Transverse colon (tissue), 4 donors: Measurements from ENCODE around the gene SLU7. TPM values are rescaled to one million over a fixed set of nuclear protein-coding genes. Genes with fewer than 3 reads are reported as not detected.

Source experiments
- DNase-seq: peaks from one replicate; pipeline ENCODE4 v3.0.0-alpha.2; 2019
- H3K27ac ChIP-seq, 4 donors: fragments of 200-600 bp; sonication (generic); 2 replicates each; pipeline ENCODE4 v1.5.1; 2016 to 2018; ENCODE audit warnings: inconsistent platforms in 4 of 4
- H3K27me3 ChIP-seq: fragments of 200-600 bp; sonication (generic); 2 replicates; pipeline ENCODE4 v1.5.1; 2017; ENCODE audit warnings: inconsistent platforms
- H3K36me3 ChIP-seq, 4 donors: fragments of 200-600 bp; sonication (generic); 2 replicates each; pipeline ENCODE4 v1.5.1; 2017 to 2019; ENCODE audit warnings: inconsistent platforms in 4 of 4
- H3K4me1 ChIP-seq, 4 donors: fragments of 200-600 bp; sonication (generic); 2 replicates each; pipeline ENCODE4 v1.5.1; 2017 to 2020; ENCODE audit warnings: inconsistent platforms in 4 of 4
- H3K4me3 ChIP-seq, 4 donors: fragments of 200-600 bp; sonication (generic); 1 replicate in 1 of 4; 2 replicates in 3 of 4; pipeline versions ENCODE4 v1.5.1 to v1.6.1; 2017 to 2019; ENCODE audit warnings: inconsistent platforms in 4 of 4
- H3K9me3 ChIP-seq, 2 donors: fragments of 200-600 bp; sonication (generic); 2 replicates each; pipeline ENCODE4 v1.5.1; 2017 to 2019; ENCODE audit warnings: inconsistent platforms in 2 of 2
- EP300 ChIP-seq: sonication (generic); formaldehyde crosslinking; IDR thresholded peaks from one replicate; pipeline ENCODE4 v1.6.1; 2017; ENCODE audit warnings: antibody characterized with exemption, low read depth
- POLR2A ChIP-seq: fragments of 450-650 bp; IDR thresholded peaks from one replicate; pipeline ENCODE4 v1.6.1; 2016; ENCODE audit warnings: antibody characterized with exemption, mild to moderate bottlenecking, moderate library complexity
- POLR2AphosphoS5 ChIP-seq, 3 donors: sonication (generic); formaldehyde crosslinking; IDR thresholded peaks; one replicate each; pipeline ENCODE4 v1.6.1; 2016; ENCODE audit warnings: antibody characterized with exemption in 3 of 3
- WGBS, 2 donors: methylation state at CpG; one replicate each; pipeline ENCODE4 v1.1.5; 2018; ENCODE audit warnings: low coverage in 1 of 2; 5-methylcytosine and 5-hydroxymethylcytosine counted together
- in situ Hi-C, 4 donors: fragments of 200-750 bp; cut with MboI; loops; one replicate each; pipeline versions ENCODE4 v1.15.0 to v1.15.1; 2017; ENCODE audit warnings: low sequenced_read_pairs in 3 of 4, low pct_ligation_motif_present in 1 of 4, low pct_unique_long_range_greater_than_20kb in 1 of 4
- intact Hi-C: fragments of 100-400 bp; cut with DNase I; formaldehyde crosslinking; loops from one replicate; pipeline ENCODE4 v1.15.1; 2023; ENCODE audit warnings: low total_unique reads
- total RNA-seq, 4 donors: library from RNA; depleted of rRNA; stranded (reverse); fragments of >200 nt; gene quantifications; one replicate each; pipeline ENCODE4 v1.1.0, GENCODE V29; 2016
- TF ChIP-seq, protein P1 (sequence below), 5 experiments: fragments of 200-600 bp in 3 of 5; fragments of 450-650 bp in 2 of 5; sonication (generic) in 3 of 5; IDR thresholded peaks; 1 replicate in 2 of 5; 2 replicates in 3 of 5; pipeline ENCODE4 v1.5.1; 2016 to 2017; ENCODE audit warnings: antibody characterized with exemption in 5 of 5, inconsistent platforms in 3 of 5, mild to moderate bottlenecking in 2 of 5, moderate library complexity in 1 of 5

The SLU7 gene
- total RNA-seq, 4 donors from 2014 or later = 10.5 to 69.2 (median 52.5) TPM

DNA sequence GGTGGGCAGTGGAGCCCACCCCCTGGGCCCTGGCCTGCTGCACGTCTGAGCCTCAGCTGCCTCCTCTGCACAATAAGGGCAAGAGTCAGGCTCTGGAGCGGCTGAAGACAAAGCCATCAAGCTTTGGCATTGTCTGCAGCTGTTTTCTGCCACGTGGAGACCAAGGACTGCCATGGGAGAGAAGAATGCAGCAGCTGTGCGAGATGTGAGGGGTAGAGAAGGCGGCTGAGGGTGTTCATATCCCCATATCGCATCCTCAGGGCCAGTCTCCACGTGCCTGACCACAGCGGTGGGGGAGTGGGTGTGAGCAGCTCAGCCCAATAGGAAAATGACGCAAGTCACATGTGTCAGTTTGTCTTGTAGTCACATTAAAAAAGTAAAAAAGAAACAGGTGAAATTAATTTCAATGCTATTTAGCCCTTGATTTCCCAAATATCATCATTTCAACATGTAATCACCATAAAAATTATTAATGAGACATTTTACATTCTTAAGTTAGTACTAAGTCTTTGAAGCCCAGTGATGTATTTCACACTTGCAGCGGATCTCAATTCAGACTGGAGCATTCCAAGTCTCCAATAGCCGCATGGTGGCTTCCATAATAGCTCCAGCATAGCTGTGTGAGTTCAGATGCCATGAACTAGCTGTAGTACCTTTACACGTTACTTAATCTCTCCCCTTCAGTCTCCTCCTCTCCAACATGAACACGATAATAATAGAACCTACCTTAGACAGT, 55.1 kb downstream of the SLU7 start:
- TF ChIP-seq, protein P1, sequence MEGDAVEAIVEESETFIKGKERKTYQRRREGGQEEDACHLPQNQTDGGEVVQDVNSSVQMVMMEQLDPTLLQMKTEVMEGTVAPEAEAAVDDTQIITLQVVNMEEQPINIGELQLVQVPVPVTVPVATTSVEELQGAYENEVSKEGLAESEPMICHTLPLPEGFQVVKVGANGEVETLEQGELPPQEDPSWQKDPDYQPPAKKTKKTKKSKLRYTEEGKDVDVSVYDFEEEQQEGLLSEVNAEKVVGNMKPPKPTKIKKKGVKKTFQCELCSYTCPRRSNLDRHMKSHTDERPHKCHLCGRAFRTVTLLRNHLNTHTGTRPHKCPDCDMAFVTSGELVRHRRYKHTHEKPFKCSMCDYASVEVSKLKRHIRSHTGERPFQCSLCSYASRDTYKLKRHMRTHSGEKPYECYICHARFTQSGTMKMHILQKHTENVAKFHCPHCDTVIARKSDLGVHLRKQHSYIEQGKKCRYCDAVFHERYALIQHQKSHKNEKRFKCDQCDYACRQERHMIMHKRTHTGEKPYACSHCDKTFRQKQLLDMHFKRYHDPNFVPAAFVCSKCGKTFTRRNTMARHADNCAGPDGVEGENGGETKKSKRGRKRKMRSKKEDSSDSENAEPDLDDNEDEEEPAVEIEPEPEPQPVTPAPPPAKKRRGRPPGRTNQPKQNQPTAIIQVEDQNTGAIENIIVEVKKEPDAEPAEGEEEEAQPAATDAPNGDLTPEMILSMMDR (IDR thresholded peaks at IDR 0.05) = no peak
- TF ChIP-seq EP300 (no peak), POLR2AphosphoS5 (IDR thresholded peaks at IDR 0.05) (no peak), POLR2A (no peak)
- intact Hi-C loops = no loop called here
- Histone ChIP-seq H3K27me3 (no peaks in the 10 kb centered on the region), H3K36me3 (no peaks in the 10 kb centered on the region), H3K27ac (peak overlapping the region; percentile 7 to 57 (median 48)), H3K4me1 (peaks cover 5 to 30% (median 12%) of the 10 kb centered on the region in 4 donors), H3K9me3 (no peaks in the 10 kb centered on the region), H3K4me3 (no peak overlapping the region)
- 76 to 79% methylated on average over 8 to 13 of the region's 13 CpGs for WGBS, 2 donors
- in situ Hi-C loops = no loop called here
- no peak for DNase-seq

DNA sequence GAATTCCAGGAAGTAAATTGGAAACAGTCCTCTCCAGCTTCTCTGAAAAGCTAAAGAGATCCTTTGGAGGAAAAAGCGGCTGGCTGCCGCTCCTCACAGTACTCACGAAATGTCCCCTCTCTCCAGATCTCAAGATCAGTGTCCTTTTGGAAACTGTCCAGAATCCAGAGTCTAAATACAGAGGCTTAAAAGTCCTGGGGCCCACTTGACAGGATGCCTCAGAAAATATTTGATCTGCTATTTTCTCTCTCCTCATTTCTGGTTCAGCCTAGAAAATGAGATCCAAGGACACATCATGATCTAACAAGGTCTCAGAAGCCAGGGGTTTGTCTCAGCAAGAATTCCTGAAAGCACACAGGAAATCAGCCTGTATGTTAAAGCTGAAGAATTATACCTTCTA, 55.7 kb downstream of the SLU7 start:
- WGBS, 2 donors = 57% methylated on average over 3 of the region's 3 CpGs; no CpG with 5 or more reads in 1 of the 2 donors

DNA sequence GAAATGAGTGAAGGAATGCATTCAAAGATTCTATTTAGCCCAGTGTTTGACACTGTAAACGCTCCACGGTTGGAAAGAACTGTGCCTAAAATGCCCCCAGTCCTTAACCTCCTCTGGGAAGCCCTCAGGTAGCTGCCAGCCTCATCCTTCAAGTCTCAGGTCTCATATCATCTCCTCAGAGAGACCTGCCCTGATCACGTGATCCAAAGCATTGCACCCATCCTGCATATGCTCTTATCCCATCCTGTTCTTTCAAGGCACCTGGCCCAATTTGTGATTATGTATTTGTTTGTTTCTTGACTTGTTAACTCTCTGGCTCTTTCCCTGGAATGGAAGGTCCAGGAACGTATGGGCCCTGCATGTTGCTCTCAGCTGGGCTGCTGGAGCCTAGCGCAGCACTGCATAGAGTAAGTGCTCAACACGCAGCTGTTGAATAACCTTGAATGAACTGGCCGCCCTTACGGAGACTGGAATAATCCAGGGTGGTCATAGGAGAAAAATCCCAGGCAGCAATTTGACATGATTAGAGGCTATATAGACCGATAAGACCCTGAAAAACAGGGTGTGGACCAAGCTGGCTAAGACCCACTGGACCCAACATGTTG, 57.2 kb downstream of the SLU7 start:
- TF ChIP-seq POLR2AphosphoS5 (IDR thresholded peaks at IDR 0.05) (no peak), POLR2A (no peak), EP300 (no peak)
- TF ChIP-seq, protein P1 (IDR thresholded peaks at IDR 0.05) = no peak
- in situ Hi-C loops = no loop called here
- intact Hi-C loops = no loop called here

More for the DNA sequence above, 55.7 kb downstream of the SLU7 start:
- in situ Hi-C loops = no loop called here
- no peaks in the 10 kb centered on the region for H3K9me3 ChIP-seq
- TF ChIP-seq EP300 = no peak
- no peak for TF ChIP-seq POLR2AphosphoS5 (IDR thresholded peaks at IDR 0.05)
- TF ChIP-seq, protein P1 (IDR thresholded peaks at IDR 0.05) = no peak
- no peak for TF ChIP-seq POLR2A
- no peaks in the 10 kb centered on the region for H3K27me3 ChIP-seq
- no peaks in the 10 kb centered on the region for H3K36me3 ChIP-seq
- DNase-seq = no peak
- H3K27ac ChIP-seq = peak overlapping the region; percentile 7 to 57 (median 48)
- peaks cover 5 to 35% (median 12%) of the 10 kb centered on the region in 4 donors for H3K4me1 ChIP-seq
- intact Hi-C loops = no loop called here
- H3K4me3 ChIP-seq = no peak overlapping the region

GRCh38 chr5:160360310-160360709, 58.6 kb downstream of the SLU7 start:
- intact Hi-C loops (no loop called here), in situ Hi-C loops (no loop called here)
- Histone ChIP-seq H3K4me3 (no peak overlapping the region), H3K36me3 (no peaks in the 10 kb centered on the region), H3K27ac (peak overlapping the region in 2 of 4 donors; percentile 3 to 25), H3K9me3 (no peaks in the 10 kb centered on the region), H3K4me1 (peaks cover 5 to 38% (median 12%) of the 10 kb centered on the region in 4 donors), H3K27me3 (no peaks in the 10 kb centered on the region)
- TF ChIP-seq POLR2AphosphoS5 (IDR thresholded peaks at IDR 0.05) = no peak
- no peak for TF ChIP-seq EP300
- no peak for TF ChIP-seq POLR2A
- TF ChIP-seq, protein P1 (IDR thresholded peaks at IDR 0.05) = no peak
- DNase-seq = no peak
- 65 to 75% methylated on average over 3 of the region's 3 CpGs for WGBS, 2 donors

More for the DNA sequence above, 57.2 kb downstream of the SLU7 start:
- 69 to 87% methylated on average over 3 to 9 of the region's 9 CpGs for WGBS, 2 donors
- no peak for DNase-seq
- Histone ChIP-seq H3K4me1 (peaks cover 5 to 38% (median 12%) of the 10 kb centered on the region in 4 donors), H3K9me3 (no peaks in the 10 kb centered on the region), H3K36me3 (no peaks in the 10 kb centered on the region), H3K4me3 (no peak overlapping the region), H3K27ac (no peak overlapping the region), H3K27me3 (no peaks in the 10 kb centered on the region)
